Mesenchymal stem cell (in vitro differentiated cells and primary cell): ENCODE measurements around the gene CPS1.

Experiments
- DNase-seq: peaks from one replicate; pipeline ENCODE4 v3.0.0-alpha.2; 2013
- H2AFZ ChIP-seq: one replicate; pipeline ENCODE4 v1.6.1; 2013; ENCODE audit warnings: low read depth, mild to moderate bottlenecking, control low read depth, inconsistent platforms, low read length, moderate library complexity
- H2AK5ac ChIP-seq: 2 replicates; pipeline ENCODE4 v1.6.1; 2013; ENCODE audit warnings: low read length, moderate library complexity, mild to moderate bottlenecking, inconsistent platforms; ENCODE audit not compliant: severe bottlenecking
- H2BK120ac ChIP-seq: one replicate; pipeline ENCODE4 v1.6.1; 2013; ENCODE audit warnings: low read depth, mild to moderate bottlenecking, inconsistent platforms, low read length, moderate library complexity
- H2BK12ac ChIP-seq, 2 experiments: one replicate each; pipeline ENCODE4 v1.6.1; 2013; ENCODE audit warnings: inconsistent platforms in 2 of 2, low read length in 2 of 2, mild to moderate bottlenecking in 2 of 2, moderate library complexity in 2 of 2, control low read depth in 1 of 2
- H2BK15ac ChIP-seq: one replicate; pipeline ENCODE4 v1.6.1; 2013; ENCODE audit warnings: mild to moderate bottlenecking, low read depth, inconsistent platforms; ENCODE audit not compliant: poor library complexity, severe bottlenecking
- H2BK5ac ChIP-seq: 2 replicates; pipeline ENCODE4 v1.6.1; 2013; ENCODE audit warnings: low read depth, mild to moderate bottlenecking, low read length, control low read depth, inconsistent platforms; ENCODE audit not compliant: poor library complexity, severe bottlenecking
- H3K14ac ChIP-seq, 2 experiments: one replicate each; pipeline ENCODE4 v1.6.1; 2013; ENCODE audit warnings: inconsistent platforms in 2 of 2, low read length in 2 of 2, control low read depth in 1 of 2, mild to moderate bottlenecking in 1 of 2, moderate library complexity in 1 of 2
- H3K18ac ChIP-seq, 2 experiments: one replicate each; pipeline ENCODE4 v1.6.1; 2013; ENCODE audit warnings: inconsistent platforms in 2 of 2, low read length in 2 of 2, control low read depth in 1 of 2, low read depth in 1 of 2, mild to moderate bottlenecking in 1 of 2
- H3K23ac ChIP-seq, 2 experiments: one replicate each; pipeline ENCODE4 v1.6.1; 2013; ENCODE audit warnings: inconsistent platforms in 2 of 2, low read length in 2 of 2, mild to moderate bottlenecking in 2 of 2, moderate library complexity in 2 of 2, control low read depth in 1 of 2
- H3K27ac ChIP-seq: 2 replicates; pipeline ENCODE4 v1.5.1; 2013; ENCODE audit warnings: mild to moderate bottlenecking, moderate library complexity, low read length, control low read depth, inconsistent platforms; ENCODE audit not compliant: poor library complexity, severe bottlenecking
- H3K27me3 ChIP-seq, 2 experiments: 2 replicates each; pipeline versions ENCODE4 v1.6.1 to v1.7.0; 2013; ENCODE audit warnings: low read length in 2 of 2, mild to moderate bottlenecking in 2 of 2, moderate library complexity in 2 of 2, control low read depth in 1 of 2, inconsistent platforms in 1 of 2; ENCODE audit not compliant: control insufficient read depth in 1 of 2, insufficient read depth in 1 of 2
- H3K36me3 ChIP-seq, 2 experiments: 2 replicates each; pipeline versions ENCODE4 v1.6.1 to v1.7.0; 2013; ENCODE audit warnings: low read length in 2 of 2, control low read depth in 1 of 2, inconsistent platforms in 1 of 2, low read depth in 1 of 2, mild to moderate bottlenecking in 1 of 2; ENCODE audit not compliant: insufficient read depth in 2 of 2, control insufficient read depth in 1 of 2
- H3K4ac ChIP-seq, 2 experiments: one replicate each; pipeline ENCODE4 v1.6.1; 2013; ENCODE audit warnings: inconsistent platforms in 2 of 2, low read length in 2 of 2, mild to moderate bottlenecking in 2 of 2, moderate library complexity in 2 of 2, control low read depth in 1 of 2, low read depth in 1 of 2
- H3K4me1 ChIP-seq: 2 replicates; pipeline ENCODE4 v1.6.1; 2013; ENCODE audit warnings: low read depth, low read length, control low read depth; ENCODE audit not compliant: control insufficient read depth, insufficient read depth
- H3K4me2 ChIP-seq: 2 replicates; pipeline ENCODE4 v1.6.1; 2013; ENCODE audit warnings: low read length, mild to moderate bottlenecking, inconsistent platforms; ENCODE audit not compliant: poor library complexity, severe bottlenecking
- H3K4me3 ChIP-seq, 2 experiments: 2 replicates each; pipeline versions ENCODE4 v1.5.1 to v1.7.0; 2013; ENCODE audit warnings: low read length in 2 of 2, mild to moderate bottlenecking in 2 of 2, control low read depth in 1 of 2, low read depth in 1 of 2; ENCODE audit not compliant: insufficient read depth in 1 of 2
- H3K79me1 ChIP-seq: replicated peaks from 2 replicates; pipeline ENCODE4 v1.6.1; 2013; ENCODE audit warnings: mild to moderate bottlenecking, control low read depth, low read length, inconsistent platforms; ENCODE audit not compliant: poor library complexity, severe bottlenecking
- H3K9ac ChIP-seq: 2 replicates; pipeline ENCODE4 v1.7.0; 2013; ENCODE audit warnings: mild to moderate bottlenecking, low read length, moderate library complexity
- H3K9me3 ChIP-seq: 2 replicates; pipeline ENCODE4 v1.7.0; 2013; ENCODE audit warnings: mild to moderate bottlenecking, low read length; ENCODE audit not compliant: control insufficient read depth
- H4K8ac ChIP-seq: one replicate; pipeline ENCODE4 v1.6.1; 2013; ENCODE audit warnings: inconsistent platforms, mild to moderate bottlenecking, low read length, moderate library complexity
- H4K91ac ChIP-seq: one replicate; pipeline ENCODE4 v1.6.1; 2013; ENCODE audit warnings: mild to moderate bottlenecking, low read length, inconsistent platforms
- WGBS: methylation state at CpG from one replicate; pipeline ENCODE4 v1.1.7; 2013; ENCODE audit warnings: mixed read lengths; 5-methylcytosine and 5-hydroxymethylcytosine counted together

Gene CPS1

DNA sequence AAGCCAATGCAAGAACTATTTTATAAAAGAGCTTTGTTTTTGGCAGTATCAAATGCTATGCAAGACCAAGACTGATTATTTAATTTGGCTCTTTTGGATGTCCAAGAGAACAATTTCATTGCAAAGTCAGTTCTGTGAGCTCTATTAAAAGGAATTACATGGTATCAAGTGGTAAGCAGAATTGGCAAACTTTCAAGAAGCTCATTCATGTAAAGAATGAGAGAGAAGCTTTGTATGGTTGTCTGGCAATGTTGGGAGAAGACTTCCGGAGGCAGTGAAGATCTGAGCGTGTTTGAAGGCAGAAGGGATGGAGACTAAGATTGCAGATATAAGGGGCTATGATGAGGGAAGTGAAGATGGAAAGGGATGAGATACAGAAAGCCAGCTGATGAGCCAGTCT is 49.6 kb downstream of the CPS1 start:
- no peak overlapping the region for H3K18ac ChIP-seq
- H3K4me2 ChIP-seq: no peak overlapping the region
- H4K91ac ChIP-seq: no peak overlapping the region
- H2BK15ac ChIP-seq: no peak overlapping the region
- H3K23ac ChIP-seq: no peak overlapping the region
- no peaks in the 10 kb centered on the region for H3K36me3 ChIP-seq
- no peak overlapping the region for H2BK12ac ChIP-seq
- H3K79me1 ChIP-seq: no peaks in the 10 kb centered on the region
- 98% methylated on average over 2 of the region's 2 CpGs for WGBS
- DNase-seq: no peak
- H4K8ac ChIP-seq: no peak overlapping the region
- no peak overlapping the region for H3K4ac ChIP-seq
- no peak overlapping the region for H3K27ac ChIP-seq
- no peak overlapping the region for H2AK5ac ChIP-seq
- no peak overlapping the region for H2AFZ ChIP-seq
- H2BK120ac ChIP-seq: no peak overlapping the region
- no peak overlapping the region for H3K9ac ChIP-seq
- no peak overlapping the region for H3K14ac ChIP-seq
- no peaks in the 10 kb centered on the region for H3K4me1 ChIP-seq
- H2BK5ac ChIP-seq: no peak overlapping the region
- H3K27me3 ChIP-seq: no peaks in the 10 kb centered on the region
- H3K4me3 ChIP-seq: no peak overlapping the region
- no peaks in the 10 kb centered on the region for H3K9me3 ChIP-seq

- Histone ChIP-seq H3K9ac (no peak overlapping the region), H3K23ac (no peak overlapping the region), H3K4me1 (no peaks in the 10 kb centered on the region), H2BK15ac (no peak overlapping the region), H2BK5ac (no peak overlapping the region), H3K9me3 (no peaks in the 10 kb centered on the region), H3K4ac (no peak overlapping the region), H2BK120ac (no peak overlapping the region), H3K27me3 (no peaks in the 10 kb centered on the region), H3K4me3 (no peak overlapping the region), H3K36me3 (no peaks in the 10 kb centered on the region), H3K14ac (no peak overlapping the region), H3K18ac (no peak overlapping the region), H2AFZ (no peak overlapping the region), H4K91ac (no peak overlapping the region), H3K4me2 (no peak overlapping the region), H4K8ac (no peak overlapping the region), H3K27ac (no peak overlapping the region), H2AK5ac (no peak overlapping the region), H2BK12ac (no peak overlapping the region), H3K79me1 (no peaks in the 10 kb centered on the region)
- WGBS: no CpG with 5 or more reads among the region's 2 CpGs
- DNase-seq: no peak
Measured at GRCh38 chr2:210611466-210611865, 55.1 kb downstream of the CPS1 start.

- H3K18ac ChIP-seq: no peak overlapping the region
- H2AK5ac ChIP-seq: no peak overlapping the region
- H4K91ac ChIP-seq: no peak overlapping the region
- H3K79me1 ChIP-seq: no peaks in the 10 kb centered on the region
- H3K9ac ChIP-seq: no peak overlapping the region
- H2BK12ac ChIP-seq: no peak overlapping the region
- H2AFZ ChIP-seq: no peak overlapping the region
- DNase-seq: no peak
- H2BK15ac ChIP-seq: no peak overlapping the region
- H3K23ac ChIP-seq: no peak overlapping the region
- no peak overlapping the region for H3K14ac ChIP-seq
- no peak overlapping the region for H3K4ac ChIP-seq
- H2BK5ac ChIP-seq: no peak overlapping the region
- H3K4me2 ChIP-seq: no peak overlapping the region
- no peaks in the 10 kb centered on the region for H3K4me1 ChIP-seq
- no peaks in the 10 kb centered on the region for H3K36me3 ChIP-seq
- no peak overlapping the region for H3K27ac ChIP-seq
- H2BK120ac ChIP-seq: no peak overlapping the region
- no peaks in the 10 kb centered on the region for H3K27me3 ChIP-seq
- WGBS: 100% methylated on average over 1 of the region's 2 CpGs
- no peaks in the 10 kb centered on the region for H3K9me3 ChIP-seq
- no peak overlapping the region for H3K4me3 ChIP-seq
- no peak overlapping the region for H4K8ac ChIP-seq
Measured at GRCh38 chr2:210616074-210616473, 59.7 kb downstream of the CPS1 start.

DNA sequence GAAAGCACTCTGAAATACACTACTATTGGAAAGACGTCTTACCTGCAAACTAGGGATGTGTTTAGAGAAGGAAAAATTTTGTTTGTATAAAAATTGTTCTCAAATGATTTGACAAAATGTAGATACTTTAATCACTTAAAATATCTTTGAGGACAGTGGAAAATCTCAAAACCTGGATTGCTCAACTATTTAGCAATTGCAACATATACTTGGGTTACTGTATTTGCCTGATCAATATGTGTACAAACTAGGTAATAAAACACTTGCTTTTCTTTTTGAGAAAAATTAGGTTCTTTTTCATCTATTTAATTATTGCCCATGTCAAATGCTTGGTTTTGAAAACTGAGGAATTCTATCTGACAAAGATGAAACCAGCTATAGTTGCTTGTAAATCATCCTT is 60.9 kb downstream of the CPS1 start:
- Histone ChIP-seq H3K4me2 (no peak overlapping the region), H3K27ac (no peak overlapping the region), H3K4me1 (no peaks in the 10 kb centered on the region), H3K79me1 (no peaks in the 10 kb centered on the region), H2AK5ac (no peak overlapping the region), H2BK5ac (no peak overlapping the region), H2BK15ac (no peak overlapping the region), H4K91ac (no peak overlapping the region), H3K9ac (no peak overlapping the region), H2AFZ (no peak overlapping the region), H3K4ac (no peak overlapping the region), H3K4me3 (no peak overlapping the region), H3K14ac (no peak overlapping the region), H2BK12ac (no peak overlapping the region), H3K18ac (no peak overlapping the region), H3K27me3 (no peaks in the 10 kb centered on the region), H3K36me3 (no peaks in the 10 kb centered on the region), H2BK120ac (no peak overlapping the region), H3K9me3 (no peaks in the 10 kb centered on the region), H3K23ac (no peak overlapping the region), H4K8ac (no peak overlapping the region)
- no CpG with 5 or more reads among the region's 1 CpG for WGBS
- no peak for DNase-seq
